ENCODE measurements around the gene KRT16.
"Not testable (repeated sequence)": the region's sequence is repeated elsewhere in the genome, so short reads cannot be mapped to it uniquely, and the experiment has no call there.

The KRT16 gene

DNA sequence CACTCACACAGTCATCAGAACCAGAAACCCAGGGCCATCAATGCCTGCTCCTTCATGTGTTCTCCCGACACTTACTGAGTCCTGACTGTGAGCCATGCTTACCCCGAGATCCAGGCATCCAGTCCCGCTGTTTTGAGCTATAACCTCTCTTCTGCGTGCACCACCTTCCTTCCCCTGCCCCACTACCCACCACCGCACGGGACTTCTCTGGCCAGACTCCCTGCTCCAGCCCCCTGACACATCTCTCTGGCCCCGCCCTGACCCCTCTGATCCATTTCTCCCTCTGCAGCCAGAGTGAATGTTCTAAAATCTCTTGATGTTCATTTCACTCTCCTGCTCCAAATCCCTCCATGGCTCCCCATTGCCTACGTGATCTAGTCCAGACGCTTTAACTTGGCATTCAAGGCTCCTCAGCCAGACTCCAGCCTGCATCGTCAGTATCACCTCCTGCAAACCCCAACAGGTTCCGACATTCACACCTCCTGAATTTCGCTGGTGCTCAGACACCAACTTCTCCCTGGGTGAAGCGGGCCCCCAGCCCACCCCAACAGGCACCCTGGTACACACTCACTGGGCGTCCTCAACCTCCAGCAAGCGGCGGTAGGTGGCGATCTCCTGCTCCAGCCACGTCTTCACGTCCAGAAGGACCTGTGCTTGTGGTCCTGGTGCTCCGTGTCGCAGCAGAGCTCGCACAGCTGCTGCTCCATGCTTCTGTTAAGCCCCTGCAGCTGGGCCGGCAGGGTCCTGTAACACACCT lies 14.9 kb upstream of the KRT16 start:
- no peak for DNase-seq

DNA sequence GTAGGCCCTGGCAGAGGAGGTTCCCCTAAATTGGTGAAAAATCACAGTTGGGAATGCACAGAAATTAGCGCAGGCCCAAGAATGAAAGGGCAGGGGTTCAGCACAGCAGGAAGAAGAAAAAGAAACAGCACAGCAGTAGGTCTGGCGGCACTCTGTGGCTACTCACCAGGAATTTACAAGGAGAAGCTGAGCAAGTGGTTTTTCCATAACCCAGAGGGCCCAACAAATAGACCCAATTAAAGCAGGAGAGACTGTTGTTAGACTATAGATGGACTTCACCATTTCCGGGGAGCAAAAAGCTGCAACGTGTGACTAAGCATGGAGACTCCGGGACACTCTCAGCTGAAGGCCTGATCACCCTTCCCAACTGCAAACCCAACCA lies 14.3 kb upstream of the KRT16 start:
- not testable (repeated sequence) for DNase-seq

DNA sequence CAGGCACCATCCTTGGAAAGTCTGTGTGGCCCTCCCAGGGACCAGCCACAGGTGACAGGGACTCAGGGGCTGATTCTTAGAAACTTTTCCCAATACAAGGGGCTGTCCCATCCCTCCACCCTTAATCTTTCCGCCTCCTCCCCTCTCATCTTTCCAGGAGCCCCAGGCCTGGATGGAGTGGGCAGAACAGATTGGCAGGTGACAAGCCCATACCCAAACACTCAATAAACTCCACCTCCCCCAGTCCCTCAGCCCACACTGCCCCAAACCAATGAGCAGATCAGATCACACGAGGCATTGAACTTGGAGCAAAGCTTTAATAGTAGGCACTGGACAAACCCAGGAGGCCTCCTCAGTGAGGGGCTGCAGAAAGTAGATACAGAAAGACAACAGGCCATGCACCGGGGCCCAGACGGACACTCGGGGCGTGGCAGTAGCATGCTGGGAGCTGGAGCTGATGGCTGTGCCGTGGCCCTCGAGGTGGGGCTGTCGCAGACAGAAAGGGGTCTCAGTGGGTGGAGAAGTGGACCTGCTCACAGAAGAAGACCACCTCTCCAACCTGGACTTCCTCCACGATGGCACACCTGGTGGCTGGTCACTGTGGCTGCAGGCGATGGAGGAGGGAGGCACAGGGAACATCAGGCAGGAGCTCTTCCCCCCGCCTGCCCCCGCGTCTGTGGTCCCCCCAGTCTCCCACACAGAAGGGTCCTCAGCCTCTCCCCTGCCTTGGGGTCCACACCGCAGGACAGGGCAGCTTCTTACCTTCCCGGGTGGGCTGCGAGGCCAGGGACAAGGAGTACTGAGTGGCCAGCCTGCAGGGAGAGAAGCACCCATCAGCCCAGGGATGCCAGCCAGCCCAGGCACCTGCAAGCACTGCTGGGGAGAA lies 13.7 kb upstream of the KRT16 start:
- DNase-seq, result not testable (repeated sequence)

DNA sequence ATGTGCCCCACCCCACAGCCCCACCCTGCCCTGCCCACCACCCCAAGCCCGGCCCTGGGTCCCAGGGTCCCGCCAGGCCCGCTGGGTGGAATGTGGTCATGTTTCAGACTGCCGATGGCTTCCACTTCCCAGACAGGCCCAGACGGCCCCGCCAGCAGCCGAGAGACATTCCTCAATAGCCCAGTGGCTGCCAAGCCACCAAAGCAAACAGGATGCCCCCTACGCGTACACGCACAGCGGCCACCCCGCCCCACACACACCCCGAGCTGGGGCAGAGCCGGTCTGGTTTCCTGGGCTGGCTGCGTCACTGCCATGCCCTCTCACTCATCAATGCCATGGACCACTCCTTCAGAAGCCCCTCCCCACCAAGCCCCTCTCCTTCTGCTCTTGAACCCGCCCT lies 13.0 kb upstream of the KRT16 start:
- no peak for DNase-seq

DNA sequence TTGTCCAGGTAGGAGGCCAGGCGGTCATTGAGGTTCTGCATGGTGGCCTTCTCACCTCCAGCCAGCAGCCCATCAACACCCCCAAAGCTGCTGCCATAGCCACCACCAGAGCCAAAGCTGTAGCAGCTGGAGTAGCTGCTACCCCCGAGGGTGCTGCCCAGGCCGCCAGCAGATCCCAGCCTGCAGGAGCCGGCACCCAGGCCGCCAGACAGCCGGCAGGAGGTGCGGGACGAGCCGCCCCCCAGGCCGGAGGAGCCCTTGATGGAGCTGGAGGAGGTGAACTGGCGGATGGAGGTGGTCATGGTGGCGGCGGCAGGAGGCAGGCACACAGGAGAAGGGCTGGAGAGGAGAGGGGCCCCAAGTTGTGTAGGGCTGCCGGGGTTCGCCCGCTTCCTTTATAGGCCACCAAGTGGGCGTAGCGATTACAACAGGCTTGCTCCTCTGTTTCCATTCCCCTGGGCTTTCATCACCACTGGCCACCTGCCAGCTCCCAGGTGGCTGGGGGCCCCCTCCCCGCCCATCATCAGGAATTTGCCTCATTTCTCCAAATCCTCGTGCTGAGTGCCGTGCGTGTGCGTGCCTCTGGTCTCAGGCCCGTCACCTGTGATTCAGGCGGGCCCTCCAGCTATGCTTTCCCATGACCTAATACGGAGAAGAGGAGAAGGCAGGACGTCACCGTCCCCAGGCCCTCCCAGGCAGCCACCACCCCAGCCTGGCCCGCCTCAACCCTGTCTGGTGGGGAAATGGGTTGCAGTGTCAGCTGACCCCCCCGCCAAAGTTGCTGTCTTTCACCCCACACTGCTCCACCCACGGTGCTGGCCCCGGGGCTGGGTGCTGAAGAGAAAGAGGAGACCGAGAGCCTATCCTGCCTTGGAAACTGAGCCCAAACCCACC lies 11.9 kb upstream of the KRT16 start, which contains the start of gene KRT17:
Gene KRT17, minus strand, starts transcription at position 368 of the 894 bp plus-strand sequence. Its CDS starts 66 bp downstream, at position 302.
- no peak for DNase-seq

DNA sequence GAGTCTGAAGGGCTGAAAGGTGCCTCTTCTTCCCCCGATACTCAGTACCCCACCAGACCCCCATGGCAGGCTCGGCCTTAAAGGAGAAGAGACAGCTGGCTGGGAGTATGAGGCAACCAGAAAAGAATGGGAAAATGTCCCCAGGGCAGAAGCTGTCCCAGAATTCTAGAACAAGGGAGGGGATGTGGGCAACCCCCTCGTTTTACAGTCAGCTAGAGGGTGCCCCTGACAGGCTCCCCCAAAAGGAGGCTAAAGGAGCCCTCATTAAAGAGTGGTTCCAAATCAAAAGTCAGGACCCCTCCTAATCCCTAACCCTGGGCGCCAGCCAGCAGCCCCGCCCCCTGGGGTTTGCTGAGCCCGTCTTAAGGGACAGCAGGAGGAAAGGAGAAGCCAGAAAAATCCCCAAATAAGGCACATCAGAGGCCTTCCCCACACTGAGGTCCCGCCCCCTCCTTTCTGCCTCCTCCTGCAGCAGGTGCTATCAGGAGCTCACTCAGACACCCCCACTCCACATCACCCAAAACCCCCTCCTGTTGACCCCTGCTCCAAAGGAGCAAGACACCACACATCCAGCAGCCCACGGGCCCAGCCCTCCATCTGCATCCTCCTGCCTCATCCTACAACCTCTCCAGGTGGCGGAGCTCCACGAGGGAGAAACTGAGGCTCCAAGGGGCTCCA lies 10.8 kb upstream of the KRT16 start:
- not testable (repeated sequence) for DNase-seq

DNA sequence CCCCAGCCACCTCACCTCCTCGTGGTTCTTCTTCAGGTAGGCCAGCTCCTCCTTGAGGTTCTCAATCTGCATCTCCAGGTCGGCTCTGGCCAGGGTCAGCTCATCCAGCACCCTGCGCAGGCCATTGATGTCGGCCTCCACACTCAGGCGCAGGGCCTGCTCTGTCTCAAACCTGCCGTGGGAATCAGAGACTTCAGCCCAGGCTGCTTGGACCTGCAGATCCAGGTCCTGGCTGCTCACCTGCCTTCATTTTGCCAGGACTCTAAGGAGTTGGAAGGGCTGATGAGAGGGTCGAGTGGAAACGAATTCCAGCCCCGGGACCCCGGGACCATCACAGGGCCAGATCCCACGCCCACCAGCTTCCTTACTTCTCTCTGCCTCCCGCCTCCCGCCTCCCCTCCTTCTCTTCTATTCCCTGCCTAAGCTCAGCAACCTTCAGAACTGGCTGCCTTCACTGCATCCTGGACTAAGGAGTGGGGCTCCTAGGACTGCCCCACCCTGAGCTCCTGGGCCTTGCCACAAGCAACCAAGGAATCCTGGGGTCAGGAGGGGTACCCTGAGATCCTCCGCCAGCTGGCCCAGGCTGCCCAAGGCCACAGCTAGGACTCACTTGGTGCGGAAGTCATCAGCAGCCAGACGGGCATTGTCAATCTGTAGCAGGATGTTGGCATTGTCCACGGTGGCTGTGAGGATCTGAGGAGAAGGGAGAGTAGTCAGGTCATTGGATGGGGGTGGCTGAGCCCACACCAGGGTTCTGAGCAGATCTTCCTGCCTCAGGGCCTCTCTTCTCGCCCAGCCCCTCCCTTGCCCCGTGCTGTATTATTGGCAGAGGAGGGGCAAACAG lies 10.0 kb upstream of the KRT16 start:
- DNase-seq, result not testable (repeated sequence)

DNA sequence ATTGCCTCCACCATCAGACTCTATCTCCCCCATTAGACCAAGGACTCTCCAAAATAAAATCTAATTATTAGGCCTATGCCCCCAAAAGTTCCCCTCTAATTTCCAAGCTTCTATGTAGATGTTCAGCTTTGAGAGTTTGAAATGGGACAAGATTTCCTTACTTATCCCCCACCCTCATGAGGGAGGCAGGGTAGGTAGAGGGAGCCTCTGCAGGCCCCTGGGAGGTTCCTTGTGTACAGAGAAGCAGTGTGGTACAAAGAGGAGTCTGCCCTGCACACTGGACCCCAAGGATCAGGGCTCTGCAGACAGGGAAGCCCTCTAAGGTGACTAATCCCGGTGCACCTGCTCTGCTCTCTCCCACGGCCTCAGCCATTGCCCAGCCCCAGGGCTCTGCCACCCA lies 9.3 kb upstream of the KRT16 start:
- no peak for DNase-seq

DNA sequence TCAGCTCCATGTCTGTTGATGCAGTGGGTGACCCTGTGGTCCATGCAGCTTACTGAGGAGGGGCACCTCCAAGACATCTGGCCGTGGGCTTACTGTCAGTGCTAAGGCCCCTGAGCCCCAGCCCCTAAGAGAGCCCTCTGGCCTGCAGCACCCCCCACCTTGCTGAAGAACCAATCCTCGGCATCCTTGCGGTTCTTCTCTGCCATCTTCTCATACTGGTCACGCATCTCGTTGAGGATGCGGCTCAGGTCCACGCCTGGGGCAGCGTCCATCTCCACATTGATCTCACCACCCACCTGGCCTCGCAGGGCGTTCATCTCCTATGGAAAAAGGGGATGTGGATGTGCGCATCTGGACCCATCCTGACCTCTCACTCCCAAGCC lies 8.9 kb upstream of the KRT16 start:
- DNase-seq, result not testable (repeated sequence)

DNA sequence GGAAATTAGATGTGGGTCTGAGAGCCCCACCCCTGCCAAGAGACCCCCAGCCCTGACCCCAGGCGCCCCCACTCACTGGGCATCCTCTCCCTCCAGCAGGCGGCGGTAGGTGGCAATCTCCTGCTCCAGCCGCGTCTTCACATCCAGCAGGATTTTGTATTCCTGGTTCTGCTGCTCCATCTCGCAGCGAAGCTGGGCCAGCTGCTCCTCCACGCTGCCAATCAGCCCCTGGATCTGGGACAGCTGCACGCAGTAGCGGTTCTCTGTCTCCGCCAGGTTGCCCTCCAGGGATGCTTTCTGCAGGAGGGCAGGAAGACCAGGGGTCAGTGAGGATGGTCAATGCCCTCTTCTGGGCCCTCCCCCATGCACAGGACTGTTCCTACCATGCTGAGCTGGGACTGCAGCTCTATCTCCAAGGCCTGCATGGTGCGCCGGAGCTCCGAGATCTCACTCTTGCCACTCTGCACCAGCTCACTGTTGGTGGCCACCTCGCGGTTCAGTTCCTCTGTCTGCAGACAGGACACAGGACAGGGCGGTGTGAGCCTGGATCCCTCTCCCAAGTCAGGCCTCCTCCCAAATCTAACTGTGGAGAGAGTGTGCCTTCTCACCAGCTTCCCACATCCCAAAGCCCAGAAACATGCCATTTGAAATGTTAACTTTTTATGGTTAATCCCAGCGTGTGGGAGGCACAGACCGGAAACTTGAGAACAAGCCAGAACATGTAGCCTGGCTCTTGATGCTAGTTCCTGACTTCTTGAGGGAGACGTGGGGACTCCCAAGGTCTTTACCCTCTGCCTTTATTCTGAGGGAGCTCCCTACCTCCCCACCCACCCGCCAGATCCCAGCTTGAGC lies 8.2 kb upstream of the KRT16 start:
- DNase-seq, result no peak

DNA sequence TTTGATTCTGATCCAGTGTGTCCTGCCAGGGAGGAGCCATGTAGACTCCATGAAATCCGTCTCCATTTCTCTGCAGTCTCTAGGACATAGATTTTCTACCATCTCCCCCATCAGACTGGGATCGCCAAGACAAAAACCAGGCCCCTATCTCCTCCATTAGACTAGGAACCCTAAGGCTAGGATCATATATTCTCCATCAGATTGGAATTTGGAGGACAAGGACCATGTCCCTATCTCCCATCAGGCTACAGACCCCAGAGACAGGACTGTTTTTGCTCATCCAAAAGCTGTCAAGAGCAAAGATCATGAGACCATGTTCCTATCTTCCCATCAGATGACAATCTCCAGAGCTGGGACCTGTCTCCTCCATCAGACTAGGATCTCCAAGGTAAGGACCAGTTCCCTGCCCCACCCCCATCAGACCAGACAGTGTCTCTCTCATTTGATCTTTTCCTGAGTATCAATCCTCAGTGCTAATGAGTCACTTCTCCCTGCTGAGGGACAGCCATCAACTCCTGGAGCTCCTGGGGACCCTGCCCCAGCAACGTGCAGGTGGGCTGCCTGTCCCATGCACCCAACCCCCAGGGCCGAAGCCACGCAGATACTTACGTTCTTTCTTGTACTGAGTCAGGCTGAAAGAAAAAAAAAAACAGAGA lies 7.5 kb upstream of the KRT16 start:
- not testable (repeated sequence) for DNase-seq

DNA sequence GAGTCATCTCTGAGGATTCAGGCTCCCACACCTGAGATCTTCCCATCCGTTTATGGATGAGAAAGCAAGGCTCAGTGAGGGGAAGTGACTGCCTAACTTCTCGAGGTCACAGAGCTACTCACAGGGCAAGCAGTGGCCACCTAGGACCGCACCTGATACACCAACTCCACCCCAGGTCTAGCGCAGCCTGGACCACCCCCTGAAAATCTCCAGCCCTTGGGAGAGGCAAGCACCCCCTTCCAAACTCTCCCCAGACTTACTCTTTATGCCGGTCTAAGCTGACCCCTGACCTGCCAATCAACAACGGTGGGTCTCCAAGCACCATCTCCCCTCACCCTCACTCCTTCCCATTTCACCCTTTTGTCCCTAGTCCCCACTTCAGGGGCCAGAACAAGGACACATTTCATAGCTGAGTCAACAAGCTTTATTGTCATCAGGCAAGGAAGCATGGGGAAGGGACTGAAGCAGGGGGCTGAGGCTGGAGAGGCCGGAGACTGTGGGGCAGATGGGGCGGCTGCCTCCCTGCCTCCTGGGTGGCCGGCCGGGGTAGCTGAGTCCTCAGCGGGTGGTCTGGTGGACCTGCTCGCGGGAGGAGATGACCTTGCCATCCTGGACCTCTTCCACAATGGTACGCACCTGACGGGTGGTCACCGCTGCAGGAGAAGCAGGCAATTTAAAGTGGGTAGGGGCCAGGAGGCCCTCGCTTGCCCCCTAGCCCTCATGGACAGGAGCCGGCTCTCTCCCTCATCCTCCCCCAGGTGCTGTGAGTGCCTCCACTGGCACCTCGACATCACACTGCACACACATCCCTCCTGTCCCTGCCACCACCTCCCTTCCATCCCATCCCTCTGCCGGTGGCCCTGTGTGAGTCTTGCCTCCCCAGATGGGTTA lies 6.7 kb upstream of the KRT16 start:
- no peak for DNase-seq

DNA sequence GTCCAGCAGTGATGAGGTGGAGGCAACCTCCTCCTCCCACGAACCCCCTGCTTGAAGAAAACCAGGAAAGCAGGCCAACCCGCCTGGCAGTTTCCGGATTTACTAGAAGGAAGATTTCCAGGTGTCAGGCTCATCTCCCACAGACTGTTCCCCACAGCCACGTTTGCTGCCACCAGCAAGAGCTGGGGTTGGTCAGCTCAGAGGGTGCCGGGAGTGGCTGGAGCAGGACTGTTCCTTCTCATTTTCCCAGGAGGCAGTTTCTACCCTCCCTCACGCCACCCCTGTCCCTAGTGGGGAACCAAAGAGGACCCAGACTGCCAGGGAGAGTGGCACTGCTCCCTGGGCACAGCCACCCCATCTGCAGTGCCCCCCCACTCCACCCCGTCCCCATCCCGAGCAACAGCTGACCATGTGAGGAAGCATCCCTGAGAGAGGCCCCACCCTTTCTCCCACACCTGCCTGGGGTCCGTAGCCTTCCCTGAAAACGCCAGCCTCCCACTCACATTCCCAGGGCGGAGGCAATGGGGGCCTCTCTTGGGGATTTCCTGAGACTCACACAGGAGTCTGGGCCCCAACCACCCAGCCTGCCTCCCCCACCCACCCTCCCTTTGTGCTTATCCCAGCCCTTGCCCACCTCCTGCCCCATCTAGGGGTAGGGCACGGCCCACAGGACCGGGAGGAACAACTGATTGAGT lies 5.9 kb upstream of the KRT16 start:
- DNase-seq, result no peak

DNA sequence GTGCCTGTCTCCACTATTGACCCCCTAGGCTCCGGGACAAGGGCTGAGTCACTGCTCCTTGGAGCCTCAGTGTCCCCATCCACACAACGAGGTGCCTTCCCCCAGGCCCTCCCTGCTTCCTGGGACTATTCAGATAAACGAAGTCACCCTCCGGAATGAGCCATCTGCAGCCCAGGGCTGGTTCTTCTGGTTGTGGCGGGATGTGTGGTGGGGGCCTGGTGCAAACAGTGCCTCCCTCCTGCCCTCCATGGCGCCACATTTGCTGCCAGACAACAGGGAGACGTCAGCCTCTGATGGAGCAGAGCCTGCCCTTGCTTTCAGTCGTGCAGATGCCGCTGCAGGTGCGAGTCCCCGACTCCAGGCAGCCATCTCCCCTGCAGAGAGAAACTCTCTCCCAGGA lies 5.1 kb upstream of the KRT16 start:
- DNase-seq, result no peak

DNA sequence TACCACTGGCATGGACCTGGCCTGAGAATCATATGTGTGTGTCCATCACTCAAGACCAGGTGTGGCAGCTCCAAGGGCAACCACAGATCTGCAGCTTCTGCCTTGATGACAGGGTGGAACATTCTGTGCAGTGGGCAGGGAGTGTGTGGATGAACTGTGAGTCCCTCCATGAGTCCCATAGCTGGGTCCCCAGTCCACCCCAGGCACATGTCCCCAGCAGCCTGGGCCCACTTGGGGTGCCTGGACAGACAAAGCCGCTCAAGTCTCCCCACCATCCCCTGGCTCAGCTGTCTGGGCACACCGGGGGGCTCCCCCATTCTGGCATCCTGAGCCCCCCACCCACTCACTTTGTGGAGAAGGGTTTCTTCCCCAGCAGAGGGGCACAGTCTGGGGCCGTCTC lies 4.6 kb upstream of the KRT16 start:
- no peak for DNase-seq

DNA sequence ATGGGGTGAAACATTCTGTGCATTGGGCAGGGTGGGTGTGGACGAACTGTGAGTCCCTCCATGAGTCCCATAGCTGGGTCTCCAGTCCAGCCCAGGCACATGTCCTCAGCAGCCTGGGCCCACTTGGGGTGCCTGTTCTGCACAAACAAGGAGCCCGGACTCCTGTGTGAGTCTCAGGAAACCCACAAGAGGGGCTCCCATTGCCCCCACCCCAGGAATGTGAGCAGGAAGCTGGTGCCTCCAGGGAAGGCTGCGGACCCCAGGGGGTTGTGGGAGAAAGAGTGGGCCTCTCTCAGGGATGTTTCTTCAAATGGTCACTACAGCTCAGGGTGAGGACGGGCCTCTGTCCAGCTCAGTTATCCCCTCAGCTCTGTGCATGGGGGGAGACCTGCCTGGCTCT lies 3.9 kb upstream of the KRT16 start:
- DNase-seq, result not testable (repeated sequence)

DNA sequence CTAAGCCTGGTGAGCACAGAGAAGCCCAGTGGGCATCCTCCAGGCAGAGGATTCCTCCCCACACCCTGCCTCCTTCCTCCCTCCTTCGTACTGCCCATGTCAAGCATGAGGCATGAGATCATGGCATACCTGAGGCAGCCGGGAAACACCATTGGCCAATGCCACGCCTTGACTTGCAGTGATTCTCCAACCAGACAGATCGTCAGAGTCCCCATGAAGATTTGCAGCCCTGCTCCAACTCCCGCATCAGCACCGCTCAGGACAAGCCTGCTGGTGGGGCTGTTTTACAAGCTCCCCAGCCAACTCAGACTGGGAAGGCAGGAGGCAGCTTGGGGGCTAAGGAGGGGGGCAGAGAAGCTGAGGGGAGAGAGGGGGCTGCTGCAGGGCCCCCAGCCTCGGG lies 2.9 kb upstream of the KRT16 start:
- no peak for DNase-seq

DNA sequence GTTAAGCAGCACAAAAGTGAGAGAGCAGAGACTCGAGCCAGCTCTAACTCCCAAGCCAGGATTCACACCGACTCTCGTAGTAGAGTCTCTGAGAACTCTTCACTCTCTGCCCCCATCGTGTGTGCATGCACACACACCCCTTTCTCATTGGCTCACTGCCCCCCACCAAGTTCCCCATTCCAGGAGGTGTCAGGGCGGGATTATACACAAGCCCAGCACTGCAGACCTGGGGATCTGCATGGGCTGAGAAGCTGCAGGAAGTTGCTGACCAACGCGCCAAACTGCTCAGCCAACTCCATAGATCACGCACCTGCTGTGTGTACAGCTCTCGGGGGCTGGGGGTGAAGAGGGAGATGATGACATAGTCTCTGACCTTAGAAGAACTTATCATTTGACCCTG lies 2.2 kb upstream of the KRT16 start:
- DNase-seq, result not testable (repeated sequence)
